HG02973 (cell line): ENCODE results near the gene PIGZ.

Experiments used
- ATAC-seq: cut with Tn5 transposase; IDR thresholded peaks from one replicate; pipeline ENCODE4 v1.9.1; 2021; ENCODE audit warnings: moderate library complexity; ENCODE audit not compliant: unreplicated experiment

The PIGZ gene

DNA sequence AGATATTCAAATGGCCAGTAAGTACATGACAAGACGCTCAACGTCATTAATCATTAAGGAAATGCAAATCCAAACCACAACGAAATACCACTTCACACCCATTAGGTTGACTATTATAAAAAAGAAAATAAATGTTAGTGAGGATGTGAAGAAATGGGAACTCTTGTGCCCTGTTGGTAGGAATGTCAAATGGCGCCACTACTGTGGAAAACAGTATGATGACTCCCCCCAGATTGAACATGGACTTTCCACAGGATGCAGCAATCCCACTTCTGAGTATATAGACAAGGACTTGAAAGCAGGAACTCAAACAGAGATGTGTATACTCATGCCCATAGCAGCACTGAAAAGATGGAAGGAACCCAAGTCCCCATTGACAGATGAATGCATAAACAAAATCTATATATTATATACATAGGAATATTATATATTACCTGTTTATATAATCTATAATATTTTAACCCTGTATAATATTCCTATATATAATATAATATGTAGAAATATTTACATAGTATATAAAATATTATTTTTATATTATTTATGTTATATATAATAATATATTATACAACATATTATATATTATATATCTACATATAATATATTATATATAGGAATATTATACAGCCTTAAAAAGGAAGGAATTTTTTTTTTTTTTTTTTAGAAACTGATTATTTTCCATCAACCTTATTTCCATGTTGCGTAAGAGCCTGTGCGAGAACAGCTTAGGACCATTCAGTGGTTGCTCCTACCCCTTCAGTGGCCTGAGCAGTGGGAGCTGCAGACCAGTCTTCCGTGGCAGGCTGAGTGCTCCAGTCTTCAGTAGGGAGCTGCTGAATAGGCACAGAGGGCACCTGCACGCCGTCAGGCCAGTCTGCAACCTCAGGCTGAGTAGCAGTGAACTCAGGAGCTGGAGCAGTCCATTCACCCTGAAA is 17.6 kb upstream of the PIGZ start:
- no peak for ATAC-seq

DNA sequence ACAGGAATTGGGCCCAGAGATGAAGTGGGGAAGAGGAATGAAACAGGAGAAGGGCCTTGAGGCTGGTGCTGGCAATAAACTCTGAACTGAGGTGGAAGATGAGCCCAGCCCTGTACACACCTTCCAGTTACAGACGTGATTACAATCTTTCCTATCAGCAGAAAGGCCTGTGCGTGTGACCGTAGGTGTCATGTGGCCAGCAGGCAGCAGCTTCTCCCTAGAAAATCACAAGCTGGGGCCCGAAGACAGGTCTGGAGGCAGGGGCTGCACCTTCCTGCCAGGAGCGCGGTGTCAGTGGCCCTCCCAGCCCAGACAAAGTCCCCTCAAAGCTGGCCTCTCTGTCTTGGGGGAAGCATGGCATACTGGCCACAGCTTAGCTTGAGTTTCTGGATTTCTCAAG is 16.7 kb upstream of the PIGZ start:
- ATAC-seq: no peak

DNA sequence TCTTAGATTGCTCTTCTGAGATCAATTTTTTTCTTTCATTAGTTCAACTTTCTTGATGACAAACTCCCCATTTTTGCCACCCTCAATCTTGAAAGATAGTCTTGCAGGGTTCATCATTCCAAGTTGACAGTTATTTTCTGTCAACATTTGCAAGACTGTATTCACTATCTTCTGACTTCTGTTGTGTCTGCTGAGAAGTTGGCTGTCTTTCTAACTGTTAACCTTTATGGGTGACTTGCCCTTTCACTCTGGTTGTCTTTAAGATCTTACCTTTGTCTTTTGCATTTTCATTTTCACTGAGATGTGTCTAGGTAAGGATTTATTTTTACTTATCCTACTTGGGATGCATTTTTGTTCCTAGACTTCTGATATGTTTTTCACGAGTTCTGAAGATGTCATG is 14.6 kb upstream of the PIGZ start:
- ATAC-seq: no peak

DNA sequence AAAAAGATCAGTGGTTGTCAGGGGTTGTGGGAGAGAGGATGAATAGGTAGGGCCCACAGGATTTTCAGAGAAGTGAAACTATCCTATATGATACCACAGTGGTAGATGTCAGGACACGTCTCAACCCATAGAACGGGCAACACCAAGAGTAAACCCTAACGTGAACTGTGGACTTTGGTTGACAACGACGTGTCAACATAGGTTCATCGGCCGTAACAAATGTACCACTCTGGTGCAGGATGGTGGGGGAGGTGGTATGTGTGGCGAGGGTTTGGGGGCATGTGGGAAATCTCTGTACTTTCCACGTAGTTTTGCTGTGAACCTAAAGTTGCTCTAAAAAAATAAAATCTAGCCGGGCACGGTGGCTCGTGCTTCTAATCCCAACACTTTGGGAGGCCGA is 13.0 kb upstream of the PIGZ start:
- ATAC-seq: no peak

DNA sequence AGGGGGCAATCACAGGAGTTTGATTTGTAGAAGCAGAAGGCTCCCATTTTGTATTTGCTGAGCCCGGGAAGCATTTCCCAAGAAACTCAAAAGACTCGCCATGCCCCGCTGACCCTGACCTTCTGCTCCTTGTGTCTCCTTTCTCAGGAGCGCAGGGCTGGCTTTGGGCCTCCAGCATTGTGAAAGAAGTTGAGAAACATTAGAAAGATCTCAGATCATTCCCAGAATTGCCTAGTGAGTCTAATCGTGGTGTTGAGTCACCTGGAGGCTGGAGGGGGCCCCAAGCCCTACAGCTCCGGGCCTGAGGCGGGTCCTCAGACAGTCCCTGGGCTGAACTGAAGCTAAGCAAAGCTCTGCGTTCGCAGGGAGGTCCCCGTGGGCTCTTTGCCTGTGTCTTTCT is 10.9 kb upstream of the PIGZ start:
- ATAC-seq: no peak

DNA sequence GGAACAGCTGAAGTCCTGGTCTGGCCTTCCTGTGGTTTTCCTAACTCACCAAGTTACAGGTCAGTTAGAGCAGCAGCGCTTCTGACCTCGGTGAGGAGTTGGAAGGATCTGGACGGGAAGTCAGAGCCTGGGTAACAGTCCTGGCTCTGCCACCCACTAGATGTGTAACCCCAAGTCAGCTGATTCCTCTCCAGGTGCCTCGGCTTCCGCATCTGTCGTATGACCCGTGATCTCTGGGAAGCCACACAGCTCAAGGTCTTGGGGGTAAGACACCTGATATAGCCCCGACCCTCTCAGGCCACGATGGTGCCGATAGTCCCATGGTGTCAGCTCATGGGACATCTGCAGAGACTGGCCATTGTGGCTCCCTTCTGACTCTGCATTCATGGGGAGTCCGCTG is 8.3 kb upstream of the PIGZ start:
- ATAC-seq: no peak

DNA sequence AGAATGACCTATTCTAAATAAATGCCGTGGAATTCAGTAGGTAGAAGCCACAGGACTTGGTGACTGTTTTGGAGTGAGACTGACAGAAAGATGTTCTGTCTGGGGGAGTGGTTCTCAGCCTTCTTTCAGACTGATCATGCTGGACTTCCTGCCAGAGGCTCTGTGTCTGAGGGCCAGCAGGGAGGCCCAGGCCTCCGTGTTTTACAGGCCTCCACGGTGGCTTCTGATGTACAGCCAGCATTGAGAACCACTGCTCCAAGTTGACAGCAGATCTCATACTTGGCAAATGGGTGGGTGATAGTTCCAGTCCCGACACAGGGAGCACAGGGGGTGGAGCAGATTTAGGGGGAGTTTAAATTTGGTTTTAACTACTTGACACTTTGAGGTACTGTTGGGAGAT is 6.7 kb upstream of the PIGZ start:
- ATAC-seq: no peak

DNA sequence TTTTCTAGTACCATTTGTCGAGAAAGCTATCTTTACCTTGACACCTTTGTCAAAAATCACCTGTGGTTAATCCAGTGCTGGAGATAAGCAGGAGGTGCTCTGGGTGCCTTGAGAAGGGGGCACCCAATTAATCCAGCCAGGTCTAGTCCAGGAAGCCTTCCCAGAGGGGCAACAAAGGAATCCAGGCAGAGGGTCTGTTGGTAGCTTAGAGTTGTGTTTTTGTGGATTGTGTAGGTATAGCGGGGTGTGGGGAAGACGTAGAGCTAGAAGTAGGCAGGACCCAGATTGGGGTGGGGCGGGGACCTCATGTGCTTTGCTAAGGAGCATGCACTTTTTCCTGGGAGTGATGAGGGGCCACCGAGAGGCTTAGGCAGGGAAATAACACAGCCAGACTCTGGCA is 6.0 kb upstream of the PIGZ start:
- no peak for ATAC-seq

DNA sequence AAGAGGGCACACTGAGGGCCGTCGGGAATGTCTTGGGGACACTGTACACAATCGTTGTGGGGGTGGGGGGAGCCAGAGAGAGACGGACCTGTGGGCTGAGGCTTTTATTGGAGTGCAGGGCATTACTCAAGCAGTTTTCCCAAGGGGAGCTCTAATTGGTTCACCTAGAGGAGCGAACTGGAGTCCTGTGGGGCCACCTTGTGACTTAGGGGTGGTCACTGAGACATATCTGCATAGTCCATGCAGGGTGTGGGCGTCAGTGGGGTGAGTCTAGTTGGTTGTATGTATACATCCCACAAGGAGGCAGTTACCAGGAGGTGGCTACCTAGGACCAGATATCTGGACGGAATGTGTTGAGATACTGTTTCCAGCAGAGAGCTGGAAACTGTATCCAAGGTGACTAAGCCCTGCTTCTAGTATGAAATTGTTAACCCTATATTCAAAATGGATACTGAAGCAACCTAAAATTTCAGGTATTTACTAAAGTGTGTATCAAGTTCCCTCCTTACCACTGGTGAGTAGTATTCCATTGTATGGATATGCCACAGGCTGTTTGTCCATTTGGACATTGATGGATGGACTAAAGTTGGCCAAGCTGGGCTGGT is 2.6 kb upstream of the PIGZ start:
- no peak for ATAC-seq

DNA sequence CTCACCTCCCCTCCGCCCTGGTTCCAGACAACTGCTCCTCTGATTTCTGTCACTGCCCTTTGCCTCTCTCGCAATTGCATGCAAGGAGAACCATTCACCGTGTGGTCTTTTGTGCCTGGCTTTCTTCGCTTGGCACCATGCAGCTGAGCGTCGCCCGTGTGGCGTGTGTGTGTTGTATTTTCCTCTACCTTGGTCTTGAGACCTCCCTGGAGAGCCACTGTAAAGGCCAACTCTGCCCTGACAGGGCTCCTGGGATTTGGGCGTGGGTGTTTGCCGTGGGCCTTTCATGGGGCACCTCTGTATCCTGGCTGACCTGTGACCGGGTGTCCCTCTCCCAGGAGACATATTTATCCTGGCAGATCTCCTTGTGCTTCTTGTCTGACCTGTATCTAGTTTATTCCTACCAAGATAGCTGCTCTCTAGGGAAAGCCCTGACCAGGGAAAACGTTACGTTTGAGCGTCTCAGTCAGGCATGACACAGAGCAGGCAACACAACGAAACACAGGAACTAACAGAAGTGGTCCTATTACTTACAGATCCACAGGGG is 2.0 kb upstream of the PIGZ start:
- ATAC-seq: no peak

DNA sequence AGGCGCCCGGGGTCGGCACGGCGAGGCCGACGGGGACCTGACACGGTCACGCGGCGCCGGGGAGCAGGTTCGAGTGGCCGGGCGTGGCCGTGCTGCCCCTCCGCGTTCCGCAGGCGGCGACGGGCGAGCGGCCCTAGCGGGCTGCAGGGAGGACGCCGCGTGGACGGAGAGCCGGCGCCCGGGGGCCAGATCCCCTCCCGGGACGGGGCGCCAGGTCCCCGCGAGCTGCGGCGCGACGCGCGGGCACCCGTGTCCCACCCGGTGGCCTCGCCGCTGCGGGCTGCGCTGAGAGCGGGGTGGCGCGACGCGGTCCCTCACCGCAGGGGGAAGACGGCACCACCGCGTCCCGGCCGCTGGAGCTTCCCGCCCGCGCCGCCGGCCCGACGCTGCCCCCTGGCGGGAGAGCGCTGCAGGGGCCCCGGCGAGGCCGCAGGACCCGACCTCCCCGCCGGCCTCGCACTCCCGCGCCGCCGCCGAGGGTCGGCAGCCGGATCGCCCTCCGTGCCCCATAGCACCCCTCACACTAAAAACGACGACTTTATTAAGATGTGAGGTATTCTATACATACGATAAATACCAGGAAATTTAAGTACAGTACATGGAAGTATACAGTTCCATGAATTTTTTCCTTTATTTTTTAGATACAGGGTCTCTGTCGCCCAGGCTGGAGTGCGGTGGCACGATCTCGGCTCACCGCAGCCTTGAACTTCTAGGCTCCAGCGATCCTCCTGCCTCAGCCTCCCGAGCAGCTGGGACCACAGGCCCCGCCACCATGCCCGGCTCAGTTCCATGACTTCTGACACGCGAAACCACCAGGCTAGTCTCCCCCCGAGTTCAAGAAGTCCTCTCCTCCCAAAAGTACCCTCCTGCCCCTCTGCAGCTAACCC is 1.3 kb upstream of the PIGZ start:
- peak; percentile 54 for ATAC-seq

DNA sequence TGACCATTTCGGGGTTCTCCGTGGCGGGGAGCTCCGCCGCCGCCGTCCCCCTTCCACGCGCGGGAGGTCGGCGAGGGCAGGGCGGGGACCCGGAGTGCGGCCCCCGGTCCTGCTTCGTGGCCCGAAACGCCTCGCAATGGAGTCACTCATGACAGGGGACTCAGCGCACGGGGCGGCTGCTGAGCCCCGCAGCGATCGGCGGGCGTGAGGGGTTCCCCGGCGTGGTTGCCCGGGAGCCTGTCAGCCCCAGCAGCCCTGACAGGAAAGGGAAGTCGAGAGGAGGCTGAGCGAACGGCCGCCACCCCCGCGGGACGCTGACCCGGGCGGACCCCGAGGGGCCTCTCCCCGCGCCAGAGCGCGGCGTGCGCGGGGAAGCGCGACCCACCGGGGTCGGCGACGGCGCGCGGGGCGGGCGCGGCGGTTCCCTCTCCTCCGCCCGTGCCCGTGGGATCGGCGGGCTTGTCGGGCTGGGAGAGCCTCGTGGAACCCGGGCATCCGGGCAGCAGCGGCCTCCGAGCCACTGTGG is 564 bp upstream of the PIGZ start:
- peak; percentile 43 for ATAC-seq

DNA sequence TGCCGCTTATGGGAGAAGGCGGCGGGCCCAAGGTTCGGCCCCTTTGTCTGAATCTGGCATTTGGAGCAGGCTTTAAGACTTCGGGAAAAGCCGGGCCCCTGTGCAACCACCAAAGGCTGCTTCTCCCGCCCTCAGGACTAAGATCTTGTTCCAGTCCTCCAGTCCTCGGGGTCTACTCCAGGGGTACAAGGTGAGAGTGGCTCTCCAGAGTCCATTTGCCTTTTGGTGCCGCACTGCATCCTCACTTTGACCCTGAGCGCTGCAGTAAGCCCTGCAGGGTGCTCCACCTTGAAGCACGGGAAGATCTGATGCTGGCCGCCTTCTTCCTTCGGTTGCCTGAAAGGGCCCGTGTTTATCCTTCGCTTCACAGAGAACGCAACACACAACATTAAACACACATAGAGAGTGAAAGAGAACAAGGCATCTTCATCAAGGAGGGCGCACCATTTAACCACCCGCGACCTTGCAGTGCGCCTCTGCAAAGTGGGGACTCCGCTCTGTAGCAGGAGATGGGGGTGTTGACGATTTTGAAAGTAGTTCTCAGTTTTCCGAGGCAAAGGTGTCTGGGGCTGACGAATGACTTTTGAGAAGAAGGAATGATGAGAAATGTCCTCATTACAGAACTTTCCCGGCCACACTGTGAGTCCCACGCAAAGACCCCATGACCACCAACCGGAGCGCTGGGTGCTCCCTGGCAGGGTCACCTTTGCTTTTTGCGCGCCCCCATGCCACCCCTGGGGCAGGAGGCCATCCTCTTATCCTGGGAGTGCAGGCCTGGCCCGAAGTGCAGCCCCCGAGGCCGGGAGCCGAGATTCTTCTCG is 1.0 kb downstream of the PIGZ start:
- ATAC-seq: no peak

DNA sequence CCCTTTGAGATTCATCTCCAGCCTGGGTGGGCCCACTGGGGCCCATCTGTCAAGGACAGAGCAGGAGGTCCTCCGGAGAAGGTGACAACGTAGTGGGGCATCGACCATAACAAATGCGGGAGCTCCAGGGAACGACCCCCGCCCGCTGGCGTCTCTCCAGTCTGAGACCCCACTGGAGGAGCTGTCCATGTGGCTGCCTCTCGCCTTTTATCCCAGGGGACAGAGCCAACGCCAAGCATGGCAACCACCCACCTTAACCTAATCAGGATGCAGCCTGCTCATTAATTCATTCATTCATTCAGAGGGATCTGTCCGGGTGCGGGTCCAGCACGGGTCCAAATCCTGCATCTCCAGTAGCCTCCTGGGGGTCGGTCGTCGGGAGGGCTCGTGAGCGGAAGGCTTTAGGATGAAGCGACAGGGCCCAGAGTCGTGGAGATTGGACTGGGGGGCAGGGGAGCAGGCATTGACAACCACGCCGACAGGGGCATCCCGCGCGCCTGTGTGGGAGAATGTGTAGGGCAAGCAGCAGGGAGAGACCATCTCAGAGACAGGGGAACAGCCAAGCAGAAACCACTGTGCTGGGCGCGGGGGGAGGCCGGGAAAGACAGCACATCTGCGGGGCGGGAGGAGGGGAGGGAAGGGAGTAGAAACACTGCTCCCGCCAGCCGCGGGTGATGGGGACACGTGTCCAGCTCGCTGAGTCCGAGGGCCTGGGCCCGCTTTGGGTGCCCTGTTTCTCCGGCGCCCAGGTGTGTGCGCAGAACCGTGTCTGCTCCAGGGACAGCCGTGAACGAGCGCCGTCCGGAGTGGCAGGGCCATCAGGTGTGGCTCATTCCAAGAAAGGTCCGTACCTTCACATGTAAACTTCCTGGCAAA is 1.9 kb downstream of the PIGZ start:
- no peak for ATAC-seq

DNA sequence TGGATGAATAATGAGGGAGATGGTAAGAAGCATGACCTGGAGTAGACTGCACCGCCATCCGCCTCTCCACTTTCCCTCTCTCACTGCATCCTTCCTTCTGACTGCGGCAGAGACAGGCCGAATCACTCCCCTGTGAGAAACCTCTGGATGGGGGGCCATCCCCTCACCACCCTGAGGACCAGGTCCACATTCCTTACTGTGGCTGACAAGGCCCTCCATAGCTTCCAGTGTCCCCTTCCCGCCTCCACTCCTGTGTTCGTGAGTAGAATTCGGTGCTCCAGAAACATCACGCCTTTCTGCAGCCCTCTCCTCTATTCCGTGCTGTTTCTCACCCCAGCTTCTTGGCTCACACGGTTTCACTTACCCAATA is 2.8 kb downstream of the PIGZ start:
- ATAC-seq: no peak

DNA sequence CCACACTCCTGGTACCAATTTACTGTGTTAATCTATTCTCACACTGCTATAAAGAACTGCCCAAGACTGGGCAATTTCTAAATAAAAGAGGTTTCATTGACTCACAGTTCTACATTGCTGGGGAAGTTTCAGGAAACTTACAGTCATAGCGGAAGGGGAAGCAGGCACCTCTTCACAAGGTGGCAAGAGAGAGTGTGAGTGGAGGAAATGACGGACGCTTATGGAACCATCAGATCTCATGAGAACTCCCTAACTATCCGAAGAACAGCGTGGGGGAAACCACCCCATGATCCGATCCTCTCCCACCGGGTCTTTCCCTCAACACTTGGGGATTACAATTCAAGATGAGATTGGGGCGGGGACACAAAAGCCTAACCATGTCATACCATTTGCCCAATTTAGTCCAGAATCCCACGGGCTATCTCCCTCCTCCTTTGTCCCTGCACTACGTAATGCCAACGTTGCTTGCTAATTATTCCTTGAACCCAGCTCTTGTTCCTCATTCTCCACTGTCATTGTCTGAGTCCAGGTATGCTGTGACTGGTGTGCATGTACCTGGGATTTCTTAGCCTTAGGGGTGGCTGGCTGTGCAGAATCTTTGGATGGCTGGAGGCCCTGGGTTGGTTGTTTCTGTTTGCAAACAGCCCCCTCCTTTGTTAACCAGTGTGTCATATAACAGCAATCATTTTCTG is 3.4 kb downstream of the PIGZ start:
- ATAC-seq: no peak

DNA sequence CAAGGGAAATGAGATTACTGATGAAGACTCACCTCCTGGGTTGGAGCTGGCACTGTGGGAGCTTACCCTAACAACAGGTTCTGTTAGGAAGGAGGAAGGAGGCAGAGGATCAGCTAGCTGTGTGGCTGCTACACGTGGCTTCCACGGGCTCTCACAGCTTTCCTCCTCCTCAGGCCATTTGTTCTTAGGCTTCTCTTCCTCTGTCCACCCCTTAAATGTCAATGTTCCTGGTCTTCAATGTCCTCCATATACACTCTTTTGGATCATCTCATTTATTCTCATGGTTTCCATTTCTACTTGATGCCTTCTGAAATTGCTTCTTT is 5.0 kb downstream of the PIGZ start:
- ATAC-seq: no peak

DNA sequence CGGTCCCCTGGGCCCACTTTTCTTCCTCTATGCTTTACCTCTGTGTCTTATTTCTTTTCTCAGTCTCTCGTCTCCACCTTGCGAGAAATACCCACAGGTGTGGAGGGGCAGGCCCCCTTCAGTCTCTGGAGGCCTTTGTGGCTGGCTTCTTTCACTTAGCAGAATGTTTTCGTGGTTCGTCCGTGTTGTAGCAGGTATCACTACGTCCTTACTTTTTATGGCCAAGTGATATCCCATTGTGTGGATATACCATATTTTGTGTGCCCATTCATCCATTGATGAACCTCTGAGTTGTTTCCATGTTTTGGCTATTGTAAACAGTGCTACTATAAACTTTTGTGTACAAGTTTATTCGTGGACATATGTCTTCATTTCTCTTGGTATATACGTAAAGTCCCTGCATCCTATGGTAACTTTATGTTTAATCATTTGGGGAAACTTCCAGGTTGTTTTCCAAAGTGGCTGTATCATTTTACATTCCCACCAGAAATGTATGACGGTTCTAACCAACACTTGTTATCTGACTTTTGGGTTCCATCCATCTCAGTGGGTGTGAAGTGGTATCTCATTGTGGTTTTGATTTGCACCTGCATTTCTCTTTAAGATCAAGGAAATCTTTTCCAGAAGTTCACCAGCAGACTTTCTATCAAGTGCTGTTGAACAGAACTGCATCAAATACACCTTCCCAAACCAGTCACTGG is 5.6 kb downstream of the PIGZ start:
- no peak for ATAC-seq
